GM12878 (cell line): ENCODE results near the gene SLC1A1. TPM values are rescaled to one million over a fixed set of nuclear protein-coding genes. Genes with fewer than 3 reads are reported as not detected.

Source experiments
- ATAC-seq: fragments of 200-7000 bp; cut with Tn5 transposase; 3 replicates; pipeline ENCODE4 v1.9.1; 2020; ENCODE audit warnings: mild to moderate bottlenecking, moderate library complexity
- BruUV-seq: library from RNA; stranded (reverse); fragments of 400-500 nt; replicated peaks from 2 replicates; lab custom pipeline; 2021; lab: Mats Ljungman, UMichigan
- CTCF ChIA-PET: fragments of 300-600 bp; sonication (Branson Sonifier 250); formaldehyde crosslinking; extraction: SDS; loops from one replicate; lab custom pipeline; 2021; ENCODE audit warnings: inconsistent platforms; lab: Yijun Ruan, JAX
- POLR2A ChIA-PET: fragments of 350-600 bp; formaldehyde crosslinking; extraction: SDS; loops from one replicate; lab custom pipeline; 2021; ENCODE audit warnings: inconsistent platforms; lab: Charles Lee
- RAD21 ChIA-PET: fragments of 300-600 bp; sonication (Branson Sonifier 250); formaldehyde crosslinking; loops from one replicate; lab custom pipeline; 2023; ENCODE audit warnings: antibody characterized with exemption; ENCODE audit not compliant: unreplicated experiment; lab: Charles Lee
- SMC1A ChIA-PET: fragments of 300-600 bp; sonication (Branson Sonifier 250); formaldehyde crosslinking; loops from one replicate; lab custom pipeline; 2023; ENCODE audit not compliant: unreplicated experiment, uncharacterized antibody; lab: Charles Lee
- DNase-seq: peaks from one replicate; pipeline ENCODE4 v3.0.0-alpha.2; 2011; ENCODE audit warnings: low read depth, low spot score
- FAIRE-seq: peaks from 3 replicates; lab custom pipeline; 2011; peaks lifted over from hg19 to GRCh38; lab: Jason Lieb, UNC
- H2AFZ ChIP-seq: 2 replicates; pipeline ENCODE4 v1.6.0; 2011; ENCODE audit warnings: low read depth, low read length, control low read depth; ENCODE audit not compliant: control insufficient read depth
- H3K27ac ChIP-seq: 2 replicates; pipeline ENCODE4 v1.5.1; 2011; ENCODE audit warnings: control low read depth; ENCODE audit not compliant: control insufficient read depth, insufficient read depth
- H3K27me3 ChIP-seq, 2 experiments: replicated peaks in 1 of 2; 2 replicates each; pipeline versions ENCODE4 v1.6.0 to v1.6.1; 2011; ENCODE audit warnings: low read length in 1 of 2; ENCODE audit not compliant: control insufficient read depth in 2 of 2, insufficient read depth in 2 of 2
- H3K36me3 ChIP-seq, 2 experiments: 2 replicates each; pipeline ENCODE4 v1.5.1; 2011; ENCODE audit warnings: low read length in 1 of 2; ENCODE audit not compliant: control insufficient read depth in 2 of 2, insufficient read depth in 2 of 2
- H3K4me1 ChIP-seq: 2 replicates; pipeline ENCODE4 v1.6.1; 2011; ENCODE audit warnings: mild to moderate bottlenecking, low read length, moderate library complexity, mixed read lengths; ENCODE audit not compliant: control insufficient read depth, insufficient read depth
- H3K4me2 ChIP-seq: 2 replicates; pipeline ENCODE4 v1.6.0; 2011; ENCODE audit warnings: control low read depth; ENCODE audit not compliant: control insufficient read depth, insufficient read depth
- H3K4me3 ChIP-seq: fragments of 200-600 bp; sonication (generic); 2 replicates; pipeline ENCODE4 v1.5.1; 2016
- H3K79me2 ChIP-seq: 2 replicates; pipeline ENCODE4 v1.6.0; 2011; ENCODE audit warnings: low read length; ENCODE audit not compliant: control insufficient read depth, insufficient read depth
- H3K9ac ChIP-seq: 2 replicates; pipeline ENCODE4 v1.8.0; 2011; ENCODE audit warnings: low read length, control low read depth, mixed read lengths; ENCODE audit not compliant: control insufficient read depth, insufficient read depth
- H3K9me3 ChIP-seq: replicated peaks from 3 replicates; pipeline ENCODE4 v1.5.1; 2011; ENCODE audit warnings: mild to moderate bottlenecking, low read length; ENCODE audit not compliant: control insufficient read depth, insufficient read depth
- H4K20me1 ChIP-seq: 2 replicates; pipeline ENCODE4 v1.6.0; 2011; ENCODE audit not compliant: control insufficient read depth, insufficient read depth
- CBX3 ChIP-seq: fragments of 200-600 bp; sonication (generic); IDR thresholded peaks from 2 replicates; pipeline ENCODE4 v1.6.1; 2016; ENCODE audit warnings: low read depth, borderline replicate concordance
- EZH2 ChIP-seq: IDR thresholded peaks from 2 replicates; pipeline ENCODE4 v1.6.1; 2012; ENCODE audit warnings: low read depth, mild to moderate bottlenecking, control low read depth, inconsistent platforms, low read length, borderline replicate concordance; ENCODE audit not compliant: control insufficient read depth
- GATAD2B ChIP-seq: fragments of 450-650 bp; conservative IDR thresholded peaks from 2 replicates; pipeline ENCODE4 v1.6.1; 2017; ENCODE audit warnings: low read depth, mild to moderate bottlenecking, moderate library complexity
- NFYB ChIP-seq: IDR thresholded peaks from 2 replicates; pipeline ENCODE4 v1.6.1; 2011; ENCODE audit warnings: low read depth, mild to moderate bottlenecking, low read length, improper control_type of control experiment, moderate library complexity; ENCODE audit not compliant: insufficient read depth
- STAT1 ChIP-seq: fragments of 450-650 bp; conservative IDR thresholded peaks from 2 replicates; pipeline ENCODE4 v1.6.1; 2014; ENCODE audit warnings: antibody characterized with exemption, mild to moderate bottlenecking
- ZNF24 ChIP-seq: fragments of 450-650 bp; IDR thresholded peaks from 2 replicates; pipeline ENCODE4 v1.6.1; 2017; ENCODE audit warnings: antibody characterized with exemption, mild to moderate bottlenecking
- WGBS: methylation state at CpG from one replicate; pipeline ENCODE4 v1.1.6; 2016; ENCODE audit warnings: low lambda C conversion rate; ENCODE audit not compliant: insufficient replicate concordance, insufficient coverage; ENCODE audit errors: missing lambda C conversion rate; 5-methylcytosine and 5-hydroxymethylcytosine counted together
- in situ Hi-C: fragments of 300-500 bp; cut with MboI; formaldehyde crosslinking; loops from 9 replicates; pipeline ENCODE4 v1.14.3; 2018; ENCODE audit warnings: mixed read lengths
- intact Hi-C: fragments of 100-400 bp; cut with micrococcal nuclease; formaldehyde crosslinking; loops from one replicate; pipeline ENCODE4 v1.14.2; 2022; ENCODE audit not compliant: unreplicated experiment
- polyA plus RNA-seq, 11 experiments: library from polyadenylated mRNA; depleted of rRNA in 4 of 11; unstranded in 6 of 11; stranded (reverse) in 5 of 11; fragments of >200 nt; fragmentation: Nextera tagmentation in 4 of 11; fragmentation: Illumina TruSeq in 1 of 11; extraction: Ambion mirVana in 4 of 11; extraction: Trizol in 1 of 11; gene quantifications; 1 replicate in 1 of 11; 2 replicates in 10 of 11; pipeline versions ENCODE4 v1.2.1 to v1.2.3, GENCODE V29; 2011 to 2016; ENCODE audit warnings: inconsistent platforms in 2 of 11, missing spikeins in 2 of 11, low read depth in 1 of 11
- total RNA-seq, 4 experiments: library from RNA; depleted of rRNA in 3 of 4; stranded (reverse); fragments of >200 nt in 3 of 4; fragmentation: Illumina TruSeq in 1 of 4; extraction: Trizol in 1 of 4; gene quantifications; 2 replicates each; pipeline versions ENCODE4 v1.2.1 to v1.2.3, GENCODE V29; 2013 to 2021
- TF ChIP-seq, protein P1 (sequence below): fragments of 450-650 bp; formaldehyde crosslinking; IDR thresholded peaks from 2 replicates; pipeline ENCODE4 v1.4.0; 2020; ENCODE audit warnings: mild to moderate bottlenecking, moderate library complexity

SLC1A1 gene
- total and polyA plus RNA-seq, 10 of the 15 experiments (the other 5 are each of a cell fraction or from before 2014, with no cell fraction given) = 4.2 to 24.9 (median 18.3) TPM

- H3K9me3 ChIP-seq = no peaks in the 10 kb centered on the region; the same call in none of the 3 replicates
- peaks cover 6% of the 10 kb centered on the region; the same call in 1 of the 2 replicates for H3K4me1 ChIP-seq
- no peaks in the 10 kb centered on the region for H3K27me3 ChIP-seq
- no TSS peak for BruUV-seq
- TF ChIP-seq NFYB (no peak), GATAD2B (no peak), STAT1 (no peak), ZNF24 (0 out of 2 replicates have a peak, but pooled peaks have one; percentile 26), CBX3 (no peak), EZH2 (no peak)
- TF ChIP-seq, protein P1, sequence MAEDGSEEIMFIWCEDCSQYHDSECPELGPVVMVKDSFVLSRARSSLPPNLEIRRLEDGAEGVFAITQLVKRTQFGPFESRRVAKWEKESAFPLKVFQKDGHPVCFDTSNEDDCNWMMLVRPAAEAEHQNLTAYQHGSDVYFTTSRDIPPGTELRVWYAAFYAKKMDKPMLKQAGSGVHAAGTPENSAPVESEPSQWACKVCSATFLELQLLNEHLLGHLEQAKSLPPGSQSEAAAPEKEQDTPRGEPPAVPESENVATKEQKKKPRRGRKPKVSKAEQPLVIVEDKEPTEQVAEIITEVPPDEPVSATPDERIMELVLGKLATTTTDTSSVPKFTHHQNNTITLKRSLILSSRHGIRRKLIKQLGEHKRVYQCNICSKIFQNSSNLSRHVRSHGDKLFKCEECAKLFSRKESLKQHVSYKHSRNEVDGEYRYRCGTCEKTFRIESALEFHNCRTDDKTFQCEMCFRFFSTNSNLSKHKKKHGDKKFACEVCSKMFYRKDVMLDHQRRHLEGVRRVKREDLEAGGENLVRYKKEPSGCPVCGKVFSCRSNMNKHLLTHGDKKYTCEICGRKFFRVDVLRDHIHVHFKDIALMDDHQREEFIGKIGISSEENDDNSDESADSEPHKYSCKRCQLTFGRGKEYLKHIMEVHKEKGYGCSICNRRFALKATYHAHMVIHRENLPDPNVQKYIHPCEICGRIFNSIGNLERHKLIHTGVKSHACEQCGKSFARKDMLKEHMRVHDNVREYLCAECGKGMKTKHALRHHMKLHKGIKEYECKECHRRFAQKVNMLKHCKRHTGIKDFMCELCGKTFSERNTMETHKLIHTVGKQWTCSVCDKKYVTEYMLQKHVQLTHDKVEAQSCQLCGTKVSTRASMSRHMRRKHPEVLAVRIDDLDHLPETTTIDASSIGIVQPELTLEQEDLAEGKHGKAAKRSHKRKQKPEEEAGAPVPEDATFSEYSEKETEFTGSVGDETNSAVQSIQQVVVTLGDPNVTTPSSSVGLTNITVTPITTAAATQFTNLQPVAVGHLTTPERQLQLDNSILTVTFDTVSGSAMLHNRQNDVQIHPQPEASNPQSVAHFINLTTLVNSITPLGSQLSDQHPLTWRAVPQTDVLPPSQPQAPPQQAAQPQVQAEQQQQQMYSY (CRISPR knock-in tag) = no peak
- H2AFZ ChIP-seq = peak overlapping the region; percentile 16; the same call in 1 of the 2 replicates
- FAIRE-seq = no peak
- no peaks in the 10 kb centered on the region for H3K79me2 ChIP-seq
- no peaks in the 10 kb centered on the region for H3K36me3 ChIP-seq
- ATAC-seq = no peak
- peak overlapping the region; percentile 33; the same call in 1 of the 2 replicates for H3K4me2 ChIP-seq
- H3K27ac ChIP-seq = no peak overlapping the region
- in situ Hi-C loops (no loop called here), intact Hi-C loops (no loop called here)
- ChIA-PET CTCF (interaction anchor here (1.2 kb wide), 1 partner anchor 105 kb away, joined by 3 read pairs; no protein-coding TSS in a partner anchor), RAD21 (no interaction called here), SMC1A (interaction anchor here (1.0 to 1.3 kb wide), 3 partner anchors 9 to 106 kb away, joined by 3 to 4 read pairs (median 4); no protein-coding TSS in a partner anchor), POLR2A (no interaction called here)
- WGBS = 7% methylated on average over 1 of the region's 1 CpG
- H4K20me1 ChIP-seq = no peaks in the 10 kb centered on the region
- H3K9ac ChIP-seq = no peak overlapping the region
- no peak overlapping the region for H3K4me3 ChIP-seq
- DNase-seq = no peak
Measured at GRCh38 chr9:4443439-4443838, 46.8 kb upstream of the SLC1A1 start.
